ENCODE measurements around the gene PSEN2. TPM values are rescaled to one million over a fixed set of nuclear protein-coding genes. Genes with fewer than 3 reads are reported as not detected.

PSEN2 gene
- total and polyA plus RNA-seq, 9 of the 15 experiments (the other 6 are each of a cell fraction or from before 2014, with no cell fraction given), result 2.3 to 21.5 (median 13.7) TPM

DNA sequence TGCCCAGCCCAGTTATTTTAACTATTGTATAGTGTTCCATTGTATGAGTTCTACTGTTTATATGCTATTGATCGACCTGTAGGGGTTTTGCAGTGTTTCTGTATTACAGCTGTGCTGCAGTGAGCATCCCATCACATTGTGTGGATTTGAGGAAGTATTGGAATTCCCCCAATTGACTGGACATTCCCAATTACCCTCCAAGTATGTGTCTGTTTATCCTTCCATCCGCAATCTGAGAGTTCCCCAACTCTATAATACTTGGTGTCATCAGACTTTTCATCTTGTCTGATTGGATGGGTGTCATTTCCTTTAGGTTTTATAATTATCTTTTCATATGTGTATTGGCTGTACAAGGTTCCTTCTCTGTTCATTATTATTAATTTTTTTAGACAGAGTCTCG, 27.8 kb downstream of the PSEN2 start:
- Histone ChIP-seq H3K27ac (ENCODE audit: extremely low read depth, low read depth, low read length) (no peak overlapping the region), H4K20me1 (replicated peaks; ENCODE audit: control insufficient read depth, insufficient read depth, low read length) (no peaks in the 10 kb centered on the region), H3K36me3 (ENCODE audit: control insufficient read depth, insufficient read depth, low read length) (peaks cover 10% of the 10 kb centered on the region; the same call in 2 of the 3 replicates), H3K9me3 (replicated peaks; ENCODE audit: control insufficient read depth, insufficient read depth, low read depth, low read length) (no peaks in the 10 kb centered on the region), H3K79me2 (ENCODE audit: control insufficient read depth, insufficient read depth, low read length) (no peaks in the 10 kb centered on the region), H3K4me2 (ENCODE audit: insufficient read depth, low read length) (no peak overlapping the region), H2AFZ (ENCODE audit: low read depth, low read length) (no peak overlapping the region), H3K4me3 (no peak overlapping the region), H3K4me1 (replicated peaks in 1 of 2; ENCODE audit: control insufficient read depth in 2 of 2, insufficient read depth in 2 of 2, low read length in 2 of 2) (no peaks in the 10 kb centered on the region), H3K9me1 (ENCODE audit: control insufficient read depth, insufficient read depth, low read length) (no peaks in the 10 kb centered on the region), H3K27me3 (ENCODE audit: control insufficient read depth in 2 of 2, insufficient read depth in 2 of 2, low read length in 2 of 2) (no peaks in the 10 kb centered on the region), H3K9ac (ENCODE audit: insufficient read depth in 1 of 2, low read depth in 2 of 2, low read length in 2 of 2) (no peak overlapping the region)
- 73% methylated on average over 3 of the region's 3 CpGs for WGBS (ENCODE audit: insufficient coverage, low coverage, missing lambda C conversion rate)
- intact Hi-C loops (cut with micrococcal nuclease) (no loop called here), in situ Hi-C loops (cut with MboI) (no loop called here)
- ATAC-seq (no peak), FAIRE-seq (no peak), DNase-seq (ENCODE audit: extremely low read depth in 1 of 4, low spot score in 3 of 4) (no peak)
- CTCF ChIA-PET (ENCODE audit: low intra/inter-chr PET ratio), result no interaction called here
- POLR2A ChIA-PET, result interaction anchor here (0.7 kb wide), 1 partner anchor 10 kb away, joined by 3 read pairs; no protein-coding TSS in a partner anchor
- no TSS peak for BruUV-seq (replicated peaks)
- TF ChIP-seq MAFF (IDR thresholded peaks at IDR 0.05; ENCODE audit: low read length) (no peak), SRSF3 (IDR thresholded peaks at IDR 0.05; ENCODE audit: insufficient read depth, low read length) (no peak), SMARCA5 (IDR thresholded peaks at IDR 0.05) (no peak), ETS2 (tag; IDR thresholded peaks at IDR 0.05; ENCODE audit: borderline replicate concordance, poor library complexity, severe bottlenecking) (no peak), CSDE1 (IDR thresholded peaks at IDR 0.05) (no peak), SIRT6 (IDR thresholded peaks at IDR 0.05; ENCODE audit: low read depth, low read length) (no peak), ZC3H11A (IDR thresholded peaks at IDR 0.05; ENCODE audit: low read depth, low read length) (no peak), FUS (optimal IDR thresholded peaks at IDR 0.05; ENCODE audit: low read depth, low read length) (no peak), MCM7 (IDR thresholded peaks at IDR 0.05) (no peak), ZNF24 (IDR thresholded peaks at IDR 0.05) (no peak), RUNX1 (IDR thresholded peaks at IDR 0.05; ENCODE audit: low read depth) (no peak)
- TF ChIP-seq, protein P1, sequence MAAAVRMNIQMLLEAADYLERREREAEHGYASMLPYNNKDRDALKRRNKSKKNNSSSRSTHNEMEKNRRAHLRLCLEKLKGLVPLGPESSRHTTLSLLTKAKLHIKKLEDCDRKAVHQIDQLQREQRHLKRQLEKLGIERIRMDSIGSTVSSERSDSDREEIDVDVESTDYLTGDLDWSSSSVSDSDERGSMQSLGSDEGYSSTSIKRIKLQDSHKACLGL (CRISPR knock-in tag; IDR thresholded peaks at IDR 0.05; ENCODE audit: borderline replicate concordance, poor library complexity, severe bottlenecking), result no peak
- TF ChIP-seq, protein P2, sequence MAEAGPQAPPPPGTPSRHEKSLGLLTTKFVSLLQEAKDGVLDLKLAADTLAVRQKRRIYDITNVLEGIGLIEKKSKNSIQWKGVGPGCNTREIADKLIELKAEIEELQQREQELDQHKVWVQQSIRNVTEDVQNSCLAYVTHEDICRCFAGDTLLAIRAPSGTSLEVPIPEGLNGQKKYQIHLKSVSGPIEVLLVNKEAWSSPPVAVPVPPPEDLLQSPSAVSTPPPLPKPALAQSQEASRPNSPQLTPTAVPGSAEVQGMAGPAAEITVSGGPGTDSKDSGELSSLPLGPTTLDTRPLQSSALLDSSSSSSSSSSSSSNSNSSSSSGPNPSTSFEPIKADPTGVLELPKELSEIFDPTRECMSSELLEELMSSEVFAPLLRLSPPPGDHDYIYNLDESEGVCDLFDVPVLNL (CRISPR knock-in tag; IDR thresholded peaks at IDR 0.05; ENCODE audit: low read depth), result no peak
- TF ChIP-seq, protein P3, sequence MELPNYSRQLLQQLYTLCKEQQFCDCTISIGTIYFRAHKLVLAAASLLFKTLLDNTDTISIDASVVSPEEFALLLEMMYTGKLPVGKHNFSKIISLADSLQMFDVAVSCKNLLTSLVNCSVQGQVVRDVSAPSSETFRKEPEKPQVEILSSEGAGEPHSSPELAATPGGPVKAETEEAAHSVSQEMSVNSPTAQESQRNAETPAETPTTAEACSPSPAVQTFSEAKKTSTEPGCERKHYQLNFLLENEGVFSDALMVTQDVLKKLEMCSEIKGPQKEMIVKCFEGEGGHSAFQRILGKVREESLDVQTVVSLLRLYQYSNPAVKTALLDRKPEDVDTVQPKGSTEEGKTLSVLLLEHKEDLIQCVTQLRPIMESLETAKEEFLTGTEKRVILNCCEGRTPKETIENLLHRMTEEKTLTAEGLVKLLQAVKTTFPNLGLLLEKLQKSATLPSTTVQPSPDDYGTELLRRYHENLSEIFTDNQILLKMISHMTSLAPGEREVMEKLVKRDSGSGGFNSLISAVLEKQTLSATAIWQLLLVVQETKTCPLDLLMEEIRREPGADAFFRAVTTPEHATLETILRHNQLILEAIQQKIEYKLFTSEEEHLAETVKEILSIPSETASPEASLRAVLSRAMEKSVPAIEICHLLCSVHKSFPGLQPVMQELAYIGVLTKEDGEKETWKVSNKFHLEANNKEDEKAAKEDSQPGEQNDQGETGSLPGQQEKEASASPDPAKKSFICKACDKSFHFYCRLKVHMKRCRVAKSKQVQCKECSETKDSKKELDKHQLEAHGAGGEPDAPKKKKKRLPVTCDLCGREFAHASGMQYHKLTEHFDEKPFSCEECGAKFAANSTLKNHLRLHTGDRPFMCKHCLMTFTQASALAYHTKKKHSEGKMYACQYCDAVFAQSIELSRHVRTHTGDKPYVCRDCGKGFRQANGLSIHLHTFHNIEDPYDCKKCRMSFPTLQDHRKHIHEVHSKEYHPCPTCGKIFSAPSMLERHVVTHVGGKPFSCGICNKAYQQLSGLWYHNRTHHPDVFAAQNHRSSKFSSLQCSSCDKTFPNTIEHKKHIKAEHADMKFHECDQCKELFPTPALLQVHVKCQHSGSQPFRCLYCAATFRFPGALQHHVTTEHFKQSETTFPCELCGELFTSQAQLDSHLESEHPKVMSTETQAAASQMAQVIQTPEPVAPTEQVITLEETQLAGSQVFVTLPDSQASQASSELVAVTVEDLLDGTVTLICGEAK (IDR thresholded peaks at IDR 0.05), result no peak
- TF ChIP-seq, protein P3 (CRISPR knock-in tag; IDR thresholded peaks at IDR 0.05), result no peak
